SK-N-SH (cell line): ENCODE data around the gene SLC25A31. TPM values are rescaled to one million over a fixed set of nuclear protein-coding genes. Genes with fewer than 3 reads are reported as not detected.

ENCODE experiments used
- CTCF ChIA-PET: fragments of 300-600, 350-600 bp; formaldehyde crosslinking; extraction: SDS; loops from one replicate; lab custom pipeline; 2021; lab: Yijun Ruan, JAX
- POLR2A ChIA-PET: fragments of 350-600 bp; sonication (Branson Sonifier 250); formaldehyde crosslinking; extraction: SDS; loops from one replicate; lab custom pipeline; 2020; ENCODE audit warnings: antibody characterized with exemption, inconsistent platforms; lab: Yijun Ruan, JAX
- DNase-seq: peaks from one replicate; pipeline ENCODE4 v3.0.0; 2012
- H2AFZ ChIP-seq: fragments of 200-600 bp; sonication (generic); 2 replicates; pipeline ENCODE4 v1.8.1; 2016; ENCODE audit warnings: antibody characterized with exemption, mild to moderate bottlenecking, low read depth
- H3F3A ChIP-seq: fragments of 200-600 bp; sonication (generic); replicated peaks from 2 replicates; pipeline ENCODE3; 2016; ENCODE audit warnings: antibody characterized with exemption, mild to moderate bottlenecking; ENCODE audit not compliant: insufficient read depth
- H3K27ac ChIP-seq, 2 experiments: fragments of 200-500 bp in 1 of 2; fragments of 200-600 bp in 1 of 2; sonication (Bioruptor generic) in 1 of 2; sonication (generic), shearing (Covaris generic) in 1 of 2; 2 replicates each; pipeline versions ENCODE4 v1.5.1 to v1.6.1; 2014 to 2016; ENCODE audit warnings: low read depth in 2 of 2, inconsistent platforms in 1 of 2, low read length in 1 of 2, mild to moderate bottlenecking in 1 of 2, mixed read lengths in 1 of 2
- H3K27me3 ChIP-seq: fragments of 200-600 bp; sonication (generic), shearing (Covaris generic); 2 replicates; pipeline ENCODE4 v1.6.1; 2016; ENCODE audit warnings: mixed run types; ENCODE audit not compliant: insufficient read depth
- H3K36me3 ChIP-seq, 2 experiments: fragments of 200-500 bp in 1 of 2; fragments of 200-600 bp in 1 of 2; sonication (Bioruptor generic) in 1 of 2; sonication (generic) in 1 of 2; replicated peaks in 1 of 2; 2 replicates each; pipeline versions ENCODE3 to v1.5.1; 2014 to 2016; ENCODE audit warnings: low read length in 1 of 2, mild to moderate bottlenecking in 1 of 2; ENCODE audit not compliant: insufficient read depth in 2 of 2, control insufficient read depth in 1 of 2
- H3K4me1 ChIP-seq, 2 experiments: fragments of 200-500 bp in 1 of 2; fragments of 200-600 bp in 1 of 2; sonication (Bioruptor generic) in 1 of 2; sonication (generic), shearing (Covaris generic) in 1 of 2; 2 replicates each; pipeline versions ENCODE4 v1.5.1 to v1.6.1; 2014 to 2016; ENCODE audit warnings: low read depth in 1 of 2, low read length in 1 of 2, mixed run types in 1 of 2; ENCODE audit not compliant: insufficient read depth in 2 of 2, control insufficient read depth in 1 of 2
- H3K4me2 ChIP-seq: fragments of 200-600 bp; sonication (generic), shearing (Covaris generic); 2 replicates; pipeline ENCODE4 v1.6.1; 2017; ENCODE audit warnings: mixed run types
- H3K4me3 ChIP-seq, 2 experiments: fragments of 200-500 bp in 1 of 2; fragments of 200-600 bp in 1 of 2; sonication (Bioruptor generic) in 1 of 2; sonication (generic), shearing (Covaris generic) in 1 of 2; 2 replicates each; pipeline versions ENCODE4 v1.5.1 to v1.8.1; 2014 to 2016; ENCODE audit warnings: low read depth in 2 of 2, inconsistent platforms in 1 of 2, low read length in 1 of 2, mild to moderate bottlenecking in 1 of 2, mixed read lengths in 1 of 2, moderate library complexity in 1 of 2
- H3K79me2 ChIP-seq: fragments of 200-600 bp; sonication (generic); 2 replicates; pipeline ENCODE4 v1.8.1; 2017; ENCODE audit warnings: mild to moderate bottlenecking; ENCODE audit not compliant: insufficient read depth
- H3K9ac ChIP-seq: fragments of 200-600 bp; sonication (generic); 2 replicates; pipeline ENCODE4 v1.6.1; 2017; ENCODE audit warnings: mixed run types
- H3K9me2 ChIP-seq: fragments of 200-600 bp; sonication (generic); 2 replicates; pipeline ENCODE4 v1.6.1; 2017; ENCODE audit warnings: mixed run types
- H3K9me3 ChIP-seq: fragments of 200-600 bp; sonication (generic); 2 replicates; pipeline ENCODE4 v1.6.1; 2017; ENCODE audit warnings: mixed run types, mild to moderate bottlenecking, moderate library complexity
- H4K20me1 ChIP-seq: fragments of 200-600 bp; sonication (generic); 2 replicates; pipeline ENCODE4 v1.6.1; 2017; ENCODE audit warnings: mild to moderate bottlenecking, mixed run types; ENCODE audit not compliant: insufficient read depth
- EP300 ChIP-seq, 2 experiments: IDR thresholded peaks; 2 replicates each; pipeline versions ENCODE4 v1.4.0 to v1.6.1; 2012; ENCODE audit warnings: borderline replicate concordance in 1 of 2, low read depth in 1 of 2, low read length in 1 of 2
- FOSL2 ChIP-seq: IDR thresholded peaks from 2 replicates; pipeline ENCODE4 v1.4.0; 2012; ENCODE audit warnings: low read depth, mild to moderate bottlenecking, moderate library complexity, borderline replicate concordance
- FOXM1 ChIP-seq: IDR thresholded peaks from 2 replicates; pipeline ENCODE4 v1.4.0; 2012; ENCODE audit warnings: low read depth, mild to moderate bottlenecking
- GATA2 ChIP-seq: sonication (generic); formaldehyde crosslinking; IDR thresholded peaks from 2 replicates; pipeline ENCODE4 v1.5.0; 2020; ENCODE audit warnings: mild to moderate bottlenecking, missing genetic modification reagents
- MAX ChIP-seq: IDR thresholded peaks from 2 replicates; pipeline ENCODE4 v1.4.0; 2012; ENCODE audit warnings: low read depth
- PBX3 ChIP-seq: IDR thresholded peaks from 2 replicates; pipeline ENCODE4; 2012
- RAD21 ChIP-seq: IDR thresholded peaks from 2 replicates; pipeline ENCODE4 v1.6.1; 2012; ENCODE audit warnings: mild to moderate bottlenecking, low read length
- REST ChIP-seq: IDR thresholded peaks from 2 replicates; pipeline ENCODE4 v1.6.1; 2012; ENCODE audit warnings: mild to moderate bottlenecking, low read depth, low read length, moderate library complexity
- RFX5 ChIP-seq: IDR thresholded peaks from 2 replicates; pipeline ENCODE4 v1.6.1; 2012; ENCODE audit warnings: mild to moderate bottlenecking, improper control_type of control experiment, low read length
- RXRA ChIP-seq: IDR thresholded peaks from 2 replicates; pipeline ENCODE4 v1.4.0; 2012; ENCODE audit warnings: low read depth, mild to moderate bottlenecking, borderline replicate concordance
- SIN3A ChIP-seq: IDR thresholded peaks from 2 replicates; pipeline ENCODE4 v1.6.1; 2012; ENCODE audit warnings: low read depth, mild to moderate bottlenecking, low read length, moderate library complexity, borderline replicate concordance
- TEAD4 ChIP-seq: IDR thresholded peaks from 2 replicates; pipeline ENCODE4 v1.4.0; 2012; ENCODE audit warnings: mild to moderate bottlenecking, borderline replicate concordance; ENCODE audit not compliant: insufficient read depth
- ZBTB33 ChIP-seq: IDR thresholded peaks from 2 replicates; pipeline ENCODE4 v1.4.0; 2012; ENCODE audit warnings: low read depth, borderline replicate concordance
- WGBS: methylation state at CpG from one replicate; pipeline ENCODE4 v1.1.6; 2017; ENCODE audit warnings: low lambda C conversion rate; 5-methylcytosine and 5-hydroxymethylcytosine counted together
- polyA plus RNA-seq, 3 experiments: library from polyadenylated mRNA; depleted of rRNA; stranded (reverse); fragments of >200 nt; gene quantifications; 2 replicates each; pipeline ENCODE4 v1.2.3, GENCODE V29; 2012

SLC25A31 gene
- polyA plus RNA-seq, 1 of the 3 experiments (the other 2 are of a cell fraction) = not detected

- Histone ChIP-seq H4K20me1 (no peaks in the 10 kb centered on the region), H2AFZ (no peak overlapping the region), H3K9me2 (no peaks in the 10 kb centered on the region), H3K36me3 (no peaks in the 10 kb centered on the region), H3F3A (no peaks in the 10 kb centered on the region), H3K4me3 (no peak overlapping the region), H3K4me2 (peak overlapping the region; percentile 79; the same call in 1 of the 2 replicates), H3K9me3 (no peaks in the 10 kb centered on the region), H3K79me2 (no peaks in the 10 kb centered on the region), H3K9ac (no peak overlapping the region), H3K27me3 (no peaks in the 10 kb centered on the region), H3K4me1 (peaks cover 0 to 12% of the 10 kb centered on the region in 2 experiments; a peak in 2 of 4 replicates), H3K27ac (no peak overlapping the region)
- no peak for DNase-seq
- 86% methylated on average over 9 of the region's 9 CpGs for WGBS
- POLR2A ChIA-PET = interaction anchor here (1.1 kb wide), 1 partner anchor 181 kb away, joined by 4 read pairs; the partner anchor contains the start of genes ABHD18 and MFSD8
- CTCF ChIA-PET = interaction anchor here (0.6 to 2.3 kb wide), 6 partner anchors 52 to 446 kb away, joined by 3 to 7 read pairs (median 3); partner anchors contain the start of genes ABHD18 and MFSD8
- TF ChIP-seq EP300 (IDR thresholded peaks at IDR 0.05; ENCODE audit: borderline replicate concordance in 1 of 2, low read depth in 1 of 2, low read length in 1 of 2) (no peak), RXRA (no peak), FOXM1 (no peak), TEAD4 (no peak), RAD21 (no peak), ZBTB33 (no peak), FOSL2 (no peak), MAX (no peak), PBX3 (no peak), RFX5 (no peak), REST (no peak), SIN3A (no peak), GATA2 (no peak)
These were observed 54.0 kb downstream of the SLC25A31 start for GRCh38 chr4:127783955-127784770.
